ENCODE measurements around the gene RNF31. TPM values are rescaled to one million over a fixed set of nuclear protein-coding genes. Genes with fewer than 3 reads are reported as not detected.
A peak's percentile ranks its signal among the peaks of the same experiment; 100 is the strongest.
"Not testable (repeated sequence)": the region's sequence is repeated elsewhere in the genome, so short reads cannot be mapped to it uniquely, and the experiment has no call there.

The RNF31 gene
- total and polyA plus RNA-seq, 2 donors = 44.9 to 105 TPM

GRCh38 chr14:24105609-24106239 is 41.6 kb upstream of the RNF31 start:
- WGBS = 98% methylated on average over 8 of the region's 8 CpGs
- H3K4me1 ChIP-seq (ENCODE audit: control insufficient read depth in 2 of 2, insufficient read depth in 2 of 2, low read length in 2 of 2); H3K36me3 ChIP-seq (ENCODE audit: control insufficient read depth in 2 of 2, insufficient read depth in 2 of 2, low read length in 1 of 2); H3K27ac ChIP-seq (ENCODE audit: low read depth in 1 of 2, low read length in 1 of 2); DNase-seq (ENCODE audit: low read depth in 6 of 9, low spot score in 9 of 9); H3K27me3 ChIP-seq (ENCODE audit: control insufficient read depth in 2 of 2, insufficient read depth in 1 of 2, low read length in 1 of 2); H3K4me3 ChIP-seq (ENCODE audit: low read length in 2 of 2); H3K9me3 ChIP-seq (ENCODE audit: control insufficient read depth in 2 of 2, insufficient read depth in 1 of 2, low read length in 1 of 2): not testable (repeated sequence)

GRCh38 chr14:24106672-24107271 is 40.5 kb upstream of the RNF31 start:
- Histone ChIP-seq H3K27ac (ENCODE audit: low read depth in 1 of 2, low read length in 1 of 2) (no peak overlapping the region), H3K4me1 (ENCODE audit: control insufficient read depth in 2 of 2, insufficient read depth in 2 of 2, low read length in 2 of 2) (no peaks in the 10 kb centered on the region), H3K9me3 (ENCODE audit: control insufficient read depth in 2 of 2, insufficient read depth in 1 of 2, low read length in 1 of 2) (no peaks in the 10 kb centered on the region), H3K36me3 (ENCODE audit: control insufficient read depth in 2 of 2, insufficient read depth in 2 of 2, low read length in 1 of 2) (no peaks in the 10 kb centered on the region), H3K27me3 (ENCODE audit: control insufficient read depth in 2 of 2, insufficient read depth in 1 of 2, low read length in 1 of 2) (no peaks in the 10 kb centered on the region), H3K4me3 (ENCODE audit: low read length in 2 of 2) (no peak overlapping the region)
- no peak for DNase-seq (ENCODE audit: low read depth in 6 of 9, low spot score in 9 of 9)
- 98% methylated on average over 4 of the region's 4 CpGs for WGBS

GRCh38 chr14:24108336-24108874 is 38.9 kb upstream of the RNF31 start:
- Histone ChIP-seq H3K27me3 (ENCODE audit: control insufficient read depth in 2 of 2, insufficient read depth in 1 of 2, low read length in 1 of 2) (no peaks in the 10 kb centered on the region), H3K4me3 (ENCODE audit: low read length in 2 of 2) (no peak overlapping the region), H3K36me3 (ENCODE audit: control insufficient read depth in 2 of 2, insufficient read depth in 2 of 2, low read length in 1 of 2) (no peaks in the 10 kb centered on the region), H3K4me1 (ENCODE audit: control insufficient read depth in 2 of 2, insufficient read depth in 2 of 2, low read length in 2 of 2) (peaks cover 2% of the 10 kb centered on the region in 2 donors), H3K9me3 (ENCODE audit: control insufficient read depth in 2 of 2, insufficient read depth in 1 of 2, low read length in 1 of 2) (no peaks in the 10 kb centered on the region), H3K27ac (ENCODE audit: low read depth in 1 of 2, low read length in 1 of 2) (peak overlapping the region; percentile 22 to 89)
- no peak for DNase-seq (ENCODE audit: low read depth in 6 of 9, low spot score in 9 of 9)
- 49% methylated on average over 5 of the region's 5 CpGs for WGBS

GRCh38 chr14:24110060-24110459 is 37.2 kb upstream of the RNF31 start:
- Histone ChIP-seq H3K36me3 (ENCODE audit: control insufficient read depth in 2 of 2, insufficient read depth in 2 of 2, low read length in 1 of 2) (no peaks in the 10 kb centered on the region), H3K4me3 (ENCODE audit: low read length in 2 of 2) (no peak overlapping the region), H3K9me3 (ENCODE audit: control insufficient read depth in 2 of 2, insufficient read depth in 1 of 2, low read length in 1 of 2) (no peaks in the 10 kb centered on the region), H3K27me3 (ENCODE audit: control insufficient read depth in 2 of 2, insufficient read depth in 1 of 2, low read length in 1 of 2) (no peaks in the 10 kb centered on the region), H3K4me1 (ENCODE audit: control insufficient read depth in 2 of 2, insufficient read depth in 2 of 2, low read length in 2 of 2) (peaks cover 3 to 5% of the 10 kb centered on the region in 2 donors), H3K27ac (ENCODE audit: low read depth in 1 of 2, low read length in 1 of 2) (no peak overlapping the region)
- no peak for DNase-seq (ENCODE audit: low read depth in 6 of 9, low spot score in 9 of 9)
- 95% methylated on average over 9 of the region's 9 CpGs for WGBS

- no peak overlapping the region for H3K27ac ChIP-seq (ENCODE audit: low read depth in 1 of 2, low read length in 1 of 2)
Measured at GRCh38 chr14:24110523-24110922, 36.8 kb upstream of the RNF31 start.

GRCh38 chr14:24113379-24113800 is 33.9 kb upstream of the RNF31 start:
- H3K4me3 ChIP-seq (ENCODE audit: low read length in 2 of 2) = peak overlapping the region; percentile 74 to 93
- no peaks in the 10 kb centered on the region for H3K9me3 ChIP-seq (ENCODE audit: control insufficient read depth in 2 of 2, insufficient read depth in 1 of 2, low read length in 1 of 2)
- no peaks in the 10 kb centered on the region for H3K27me3 ChIP-seq (ENCODE audit: control insufficient read depth in 2 of 2, insufficient read depth in 1 of 2, low read length in 1 of 2)
- H3K36me3 ChIP-seq (ENCODE audit: control insufficient read depth in 2 of 2, insufficient read depth in 2 of 2, low read length in 1 of 2) = peaks cover 11 to 17% of the 10 kb centered on the region in 2 donors
- WGBS = 27% methylated on average over 15 of the region's 15 CpGs
- H3K4me1 ChIP-seq (ENCODE audit: control insufficient read depth in 2 of 2, insufficient read depth in 2 of 2, low read length in 2 of 2) = peaks cover 22% of the 10 kb centered on the region in 2 donors
- peak overlapping the region; percentile 100 for H3K27ac ChIP-seq (ENCODE audit: low read depth in 1 of 2, low read length in 1 of 2)
- no peak for DNase-seq (ENCODE audit: low read depth in 6 of 9, low spot score in 9 of 9)

More at GRCh38 chr14:24110523-24110922, 36.8 kb upstream of the RNF31 start:
- 99% methylated on average over 1 of the region's 1 CpG for WGBS
- Histone ChIP-seq H3K4me3 (ENCODE audit: low read length in 2 of 2) (no peak overlapping the region), H3K27me3 (ENCODE audit: control insufficient read depth in 2 of 2, insufficient read depth in 1 of 2, low read length in 1 of 2) (no peaks in the 10 kb centered on the region), H3K36me3 (ENCODE audit: control insufficient read depth in 2 of 2, insufficient read depth in 2 of 2, low read length in 1 of 2) (no peaks in the 10 kb centered on the region), H3K4me1 (ENCODE audit: control insufficient read depth in 2 of 2, insufficient read depth in 2 of 2, low read length in 2 of 2) (peaks cover 4 to 7% of the 10 kb centered on the region in 2 donors), H3K9me3 (ENCODE audit: control insufficient read depth in 2 of 2, insufficient read depth in 1 of 2, low read length in 1 of 2) (no peaks in the 10 kb centered on the region)
- no peak for DNase-seq (ENCODE audit: low read depth in 6 of 9, low spot score in 9 of 9)

- Histone ChIP-seq H3K4me1 (ENCODE audit: control insufficient read depth in 2 of 2, insufficient read depth in 2 of 2, low read length in 2 of 2) (peaks cover 22% of the 10 kb centered on the region in 2 donors), H3K4me3 (ENCODE audit: low read length in 2 of 2) (peak overlapping the region; percentile 74 to 93), H3K36me3 (ENCODE audit: control insufficient read depth in 2 of 2, insufficient read depth in 2 of 2, low read length in 1 of 2) (peaks cover 17 to 23% of the 10 kb centered on the region in 2 donors), H3K27me3 (ENCODE audit: control insufficient read depth in 2 of 2, insufficient read depth in 1 of 2, low read length in 1 of 2) (no peaks in the 10 kb centered on the region), H3K9me3 (ENCODE audit: control insufficient read depth in 2 of 2, insufficient read depth in 1 of 2, low read length in 1 of 2) (no peaks in the 10 kb centered on the region), H3K27ac (ENCODE audit: low read depth in 1 of 2, low read length in 1 of 2) (peak overlapping the region; percentile 100)
- peak in 5 of 9 donors; percentile 63 to 90 (median 71) for DNase-seq (ENCODE audit: low read depth in 6 of 9, low spot score in 9 of 9)
- under 1% methylated on average over 42 of the region's 42 CpGs for WGBS
Measured at GRCh38 chr14:24113801-24114531, 33.3 kb upstream of the RNF31 start.

- DNase-seq (ENCODE audit: low read depth in 6 of 9, low spot score in 9 of 9) = peak; percentile 98 to 100 (median 99)
- Histone ChIP-seq H3K4me3 (ENCODE audit: low read length in 2 of 2) (peak within 1 kb of the TSS; percentile 74 to 93), H3K36me3 (ENCODE audit: control insufficient read depth in 2 of 2, insufficient read depth in 2 of 2, low read length in 1 of 2) (peaks cover 25 to 31% of the 10 kb centered on the region in 2 donors)
Measured at GRCh38 chr14:24114532-24115421, 32.5 kb upstream of the RNF31 start, which contains the start of the genes DCAF11 and NRL. TSS of gene DCAF11 (plus strand) at chr14:24114777. CDS start at chr14:24115595, 818 bp downstream. TSS of gene NRL (minus strand) at chr14:24114949. CDS start at chr14:24082848, 32,101 bp downstream.

More at GRCh38 chr14:24114532-24115421, 32.5 kb upstream of the RNF31 start, which contains the start of the genes DCAF11 and NRL:
- Histone ChIP-seq H3K4me1 (ENCODE audit: control insufficient read depth in 2 of 2, insufficient read depth in 2 of 2, low read length in 2 of 2) (peaks cover 22% of the 10 kb centered on the region in 2 donors), H3K9me3 (ENCODE audit: control insufficient read depth in 2 of 2, insufficient read depth in 1 of 2, low read length in 1 of 2) (no peaks in the 10 kb centered on the region), H3K27me3 (ENCODE audit: control insufficient read depth in 2 of 2, insufficient read depth in 1 of 2, low read length in 1 of 2) (no peaks in the 10 kb centered on the region), H3K27ac (ENCODE audit: low read depth in 1 of 2, low read length in 1 of 2) (peak within 1 kb of the TSS; percentile 100)
- under 1% methylated on average over 65 of the region's 65 CpGs for WGBS
